Lower lobe of right lung (tissue), 2 donors: ENCODE data around the gene ADGRF3. TPM values are rescaled to one million over a fixed set of nuclear protein-coding genes. Genes with fewer than 3 reads are reported as not detected.

ENCODE experiments used
- ATAC-seq, 2 donors: fragments of 200-7000 bp; cut with Tn5 transposase; one replicate each; pipeline ENCODE4 v1.9.1; 2020 to 2022; ENCODE audit warnings: mild to moderate bottlenecking in 2 of 2, moderate library complexity in 2 of 2
- DNase-seq: peaks from one replicate; pipeline ENCODE4 v3.0.0-alpha.2; 2020
- H3K27ac ChIP-seq: fragments of 200-600 bp; one replicate; pipeline ENCODE4 v1.8.0; 2022
- H3K27me3 ChIP-seq: fragments of 200-600 bp; one replicate; pipeline ENCODE4 v1.8.0; 2022; ENCODE audit warnings: low read depth
- H3K36me3 ChIP-seq: fragments of 200-600 bp; one replicate; pipeline ENCODE4 v1.8.0; 2022; ENCODE audit warnings: mild to moderate bottlenecking
- H3K4me1 ChIP-seq: fragments of 200-600 bp; one replicate; pipeline ENCODE4 v1.8.0; 2022
- H3K4me3 ChIP-seq: fragments of 200-600 bp; one replicate; pipeline ENCODE4 v1.8.0; 2022; ENCODE audit warnings: mild to moderate bottlenecking
- H3K9me3 ChIP-seq: fragments of 200-600 bp; one replicate; pipeline ENCODE4 v1.8.0; 2022
- intact Hi-C: fragments of 100-400 bp; cut with DNase I; formaldehyde crosslinking; loops from one replicate; pipeline ENCODE4 v1.11.0; 2022
- total RNA-seq: library from RNA; stranded (reverse); fragmentation: NEBNext Ultra II Directional; extraction: Animal tissue kit (Norgen Biotek cat#: 25700); gene quantifications from one replicate; pipeline ENCODE4 v1.2.1, GENCODE V29; 2021
- TF ChIP-seq, protein P1 (sequence below): fragments of 200-600 bp; IDR thresholded peaks from one replicate; pipeline ENCODE4 v1.8.0; 2022; ENCODE audit warnings: antibody characterized with exemption, mild to moderate bottlenecking
- donor health status: DM: no; HTN: yes; CAD: no; lungs with severe emphysema.

ADGRF3 gene
- total RNA-seq, 1 donor from 2014 or later = 0.35 TPM

GRCh38 chr2:26364669-26365068, 18.1 kb upstream of the ADGRF3 start:
- H3K27me3 ChIP-seq = no peaks in the 10 kb centered on the region
- no peak for DNase-seq
- H3K4me3 ChIP-seq = no peak overlapping the region
- H3K36me3 ChIP-seq = peaks cover 24% of the 10 kb centered on the region
- intact Hi-C loops = no loop called here
- no peak overlapping the region for H3K27ac ChIP-seq
- H3K4me1 ChIP-seq = no peaks in the 10 kb centered on the region
- no peak for ATAC-seq
- TF ChIP-seq, protein P1, sequence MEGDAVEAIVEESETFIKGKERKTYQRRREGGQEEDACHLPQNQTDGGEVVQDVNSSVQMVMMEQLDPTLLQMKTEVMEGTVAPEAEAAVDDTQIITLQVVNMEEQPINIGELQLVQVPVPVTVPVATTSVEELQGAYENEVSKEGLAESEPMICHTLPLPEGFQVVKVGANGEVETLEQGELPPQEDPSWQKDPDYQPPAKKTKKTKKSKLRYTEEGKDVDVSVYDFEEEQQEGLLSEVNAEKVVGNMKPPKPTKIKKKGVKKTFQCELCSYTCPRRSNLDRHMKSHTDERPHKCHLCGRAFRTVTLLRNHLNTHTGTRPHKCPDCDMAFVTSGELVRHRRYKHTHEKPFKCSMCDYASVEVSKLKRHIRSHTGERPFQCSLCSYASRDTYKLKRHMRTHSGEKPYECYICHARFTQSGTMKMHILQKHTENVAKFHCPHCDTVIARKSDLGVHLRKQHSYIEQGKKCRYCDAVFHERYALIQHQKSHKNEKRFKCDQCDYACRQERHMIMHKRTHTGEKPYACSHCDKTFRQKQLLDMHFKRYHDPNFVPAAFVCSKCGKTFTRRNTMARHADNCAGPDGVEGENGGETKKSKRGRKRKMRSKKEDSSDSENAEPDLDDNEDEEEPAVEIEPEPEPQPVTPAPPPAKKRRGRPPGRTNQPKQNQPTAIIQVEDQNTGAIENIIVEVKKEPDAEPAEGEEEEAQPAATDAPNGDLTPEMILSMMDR = no peak
- H3K9me3 ChIP-seq = no peaks in the 10 kb centered on the region

GRCh38 chr2:26363958-26364357, 17.4 kb upstream of the ADGRF3 start:
- TF ChIP-seq, protein P1 = no peak
- no peak overlapping the region for H3K27ac ChIP-seq
- peaks cover 24% of the 10 kb centered on the region for H3K36me3 ChIP-seq

DNA sequence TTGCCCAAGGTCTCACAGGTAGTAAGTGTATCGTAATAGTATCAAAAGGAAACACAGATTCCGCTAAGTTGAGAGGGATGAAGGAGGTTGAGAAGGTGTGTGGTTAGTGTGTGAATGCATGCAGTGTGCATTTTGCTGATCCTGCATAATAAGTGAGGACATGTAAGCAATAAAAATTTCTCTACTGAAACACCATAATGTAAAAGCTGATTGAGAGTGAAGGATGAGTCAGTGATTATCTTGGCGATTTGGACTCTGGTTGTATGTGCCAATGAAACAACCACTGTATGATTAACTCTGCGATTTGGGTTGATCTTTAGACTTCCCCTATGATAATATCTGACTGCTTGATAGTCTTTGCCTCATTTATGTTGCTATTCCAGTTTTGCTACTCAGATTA, 16.7 kb upstream of the ADGRF3 start:
- no peak for ATAC-seq
- Histone ChIP-seq H3K27me3 (no peaks in the 10 kb centered on the region), H3K4me1 (no peaks in the 10 kb centered on the region), H3K36me3 (peaks cover 22% of the 10 kb centered on the region), H3K9me3 (no peaks in the 10 kb centered on the region), H3K4me3 (no peak overlapping the region), H3K27ac (no peak overlapping the region)
- no peak for DNase-seq
- TF ChIP-seq, protein P1 = no peak
- intact Hi-C loops = no loop called here

More at GRCh38 chr2:26363958-26364357, 17.4 kb upstream of the ADGRF3 start:
- H3K27me3 ChIP-seq = no peaks in the 10 kb centered on the region
- H3K4me1 ChIP-seq = no peaks in the 10 kb centered on the region
- DNase-seq (no peak), ATAC-seq (no peak)
- H3K9me3 ChIP-seq = no peaks in the 10 kb centered on the region
- no peak overlapping the region for H3K4me3 ChIP-seq
- intact Hi-C loops = no loop called here

GRCh38 chr2:26359886-26360473, 13.4 kb upstream of the ADGRF3 start:
- Histone ChIP-seq H3K27ac (no peak overlapping the region), H3K4me1 (no peaks in the 10 kb centered on the region), H3K36me3 (no peaks in the 10 kb centered on the region), H3K4me3 (no peak overlapping the region), H3K27me3 (no peaks in the 10 kb centered on the region), H3K9me3 (no peaks in the 10 kb centered on the region)
- intact Hi-C loops = no loop called here
- DNase-seq = no peak
- ATAC-seq = no peak
- TF ChIP-seq, protein P1 = no peak

DNA sequence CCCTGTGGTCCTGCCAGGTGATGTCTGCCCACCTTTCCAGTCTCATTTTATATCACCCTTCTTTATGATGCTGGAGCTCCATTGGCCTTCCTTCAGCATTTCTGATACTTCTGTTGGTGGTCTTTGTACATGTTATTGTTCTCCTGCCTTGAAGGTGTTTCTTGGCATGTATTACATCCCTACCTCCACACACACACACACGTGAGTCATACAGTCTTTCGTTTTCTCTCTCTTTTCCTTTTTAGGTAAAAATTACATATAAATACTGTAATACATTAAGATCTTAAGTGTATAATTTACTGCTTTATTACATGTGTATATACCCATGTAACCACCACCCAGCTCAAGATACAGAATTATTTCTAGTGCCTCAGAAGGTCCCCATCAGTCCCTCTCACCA, 10.2 kb upstream of the ADGRF3 start:
- no peaks in the 10 kb centered on the region for H3K27me3 ChIP-seq
- TF ChIP-seq, protein P1 = no peak
- H3K27ac ChIP-seq = no peak overlapping the region
- no peak overlapping the region for H3K4me3 ChIP-seq
- no peaks in the 10 kb centered on the region for H3K4me1 ChIP-seq
- intact Hi-C loops = no loop called here
- H3K9me3 ChIP-seq = no peaks in the 10 kb centered on the region
- DNase-seq (no peak), ATAC-seq (no peak)
- H3K36me3 ChIP-seq = no peaks in the 10 kb centered on the region
